GM23338 (cell line): ENCODE data around the gene NRP2.

ENCODE experiments used
- CREB1 ChIP-seq: fragments of 250-450 bp; sonication (Bioruptor Pico); IDR thresholded peaks from 2 replicates; pipeline ENCODE4 v1.5.0; 2020; ENCODE audit warnings: low read depth, mild to moderate bottlenecking, moderate library complexity
- EZH2 ChIP-seq: fragments of 200-600 bp; sonication (generic); IDR thresholded peaks from one replicate; pipeline ENCODE4 v1.8.0; 2017; ENCODE audit warnings: antibody characterized with exemption, mild to moderate bottlenecking, low read depth; ENCODE audit not compliant: unreplicated experiment
- EZH2phosphoT487 ChIP-seq: fragments of 200-600 bp; sonication (generic); IDR thresholded peaks from one replicate; pipeline ENCODE4 v1.8.1; 2018; ENCODE audit warnings: antibody characterized with exemption; ENCODE audit not compliant: unreplicated experiment
- POLR2AphosphoS5 ChIP-seq: IDR thresholded peaks from 2 replicates; pipeline ENCODE4 v1.6.1; 2016; ENCODE audit warnings: antibody characterized with exemption, low read depth
- ZNF114 ChIP-seq: fragments of 250-450 bp; sonication (Bioruptor Pico); IDR thresholded peaks from 2 replicates; pipeline ENCODE4 v1.5.0; 2020; ENCODE audit warnings: mild to moderate bottlenecking, moderate library complexity
- TF ChIP-seq, protein P1 (sequence below), 2 experiments: fragments of 200-600 bp in 1 of 2; sonication (generic) in 1 of 2; conservative IDR thresholded peaks; 2 replicates each; pipeline versions ENCODE4 v1.5.1 to v1.6.1; 2016 to 2017; ENCODE audit warnings: antibody characterized with exemption in 2 of 2, low read depth in 2 of 2, mild to moderate bottlenecking in 2 of 2, moderate library complexity in 1 of 2
- TF ChIP-seq, protein P2 (sequence below): fragments of 250-450 bp; sonication (Bioruptor Pico); IDR thresholded peaks from 2 replicates; pipeline ENCODE4 v1.5.0; 2020; ENCODE audit warnings: mild to moderate bottlenecking, moderate library complexity

DNA sequence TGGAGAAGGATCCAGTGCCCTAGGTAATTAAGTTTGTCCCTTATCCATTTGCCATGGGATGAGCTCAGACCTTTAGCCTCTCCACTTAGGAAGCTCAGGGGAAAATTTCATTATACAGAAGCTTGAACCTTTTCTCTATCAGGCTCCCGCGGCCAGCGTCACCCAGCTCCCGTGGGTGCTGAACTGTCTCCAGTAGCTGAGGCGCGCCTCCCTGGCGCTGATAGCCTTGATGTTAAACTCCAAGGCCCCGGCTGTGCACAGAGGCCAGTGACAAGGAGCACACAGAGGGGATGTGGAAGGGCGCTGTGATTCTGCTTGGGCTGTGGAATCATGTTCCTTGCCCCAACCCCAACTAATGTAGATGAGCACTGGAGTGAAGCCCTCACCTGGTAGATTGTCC is 50.8 kb downstream of the NRP2 start:
- TF ChIP-seq, protein P1, sequence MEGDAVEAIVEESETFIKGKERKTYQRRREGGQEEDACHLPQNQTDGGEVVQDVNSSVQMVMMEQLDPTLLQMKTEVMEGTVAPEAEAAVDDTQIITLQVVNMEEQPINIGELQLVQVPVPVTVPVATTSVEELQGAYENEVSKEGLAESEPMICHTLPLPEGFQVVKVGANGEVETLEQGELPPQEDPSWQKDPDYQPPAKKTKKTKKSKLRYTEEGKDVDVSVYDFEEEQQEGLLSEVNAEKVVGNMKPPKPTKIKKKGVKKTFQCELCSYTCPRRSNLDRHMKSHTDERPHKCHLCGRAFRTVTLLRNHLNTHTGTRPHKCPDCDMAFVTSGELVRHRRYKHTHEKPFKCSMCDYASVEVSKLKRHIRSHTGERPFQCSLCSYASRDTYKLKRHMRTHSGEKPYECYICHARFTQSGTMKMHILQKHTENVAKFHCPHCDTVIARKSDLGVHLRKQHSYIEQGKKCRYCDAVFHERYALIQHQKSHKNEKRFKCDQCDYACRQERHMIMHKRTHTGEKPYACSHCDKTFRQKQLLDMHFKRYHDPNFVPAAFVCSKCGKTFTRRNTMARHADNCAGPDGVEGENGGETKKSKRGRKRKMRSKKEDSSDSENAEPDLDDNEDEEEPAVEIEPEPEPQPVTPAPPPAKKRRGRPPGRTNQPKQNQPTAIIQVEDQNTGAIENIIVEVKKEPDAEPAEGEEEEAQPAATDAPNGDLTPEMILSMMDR (conservative IDR thresholded peaks at IDR 0.05; ENCODE audit: low read depth in 2 of 2): no peak
- no peak for TF ChIP-seq EZH2
- TF ChIP-seq, protein P2, sequence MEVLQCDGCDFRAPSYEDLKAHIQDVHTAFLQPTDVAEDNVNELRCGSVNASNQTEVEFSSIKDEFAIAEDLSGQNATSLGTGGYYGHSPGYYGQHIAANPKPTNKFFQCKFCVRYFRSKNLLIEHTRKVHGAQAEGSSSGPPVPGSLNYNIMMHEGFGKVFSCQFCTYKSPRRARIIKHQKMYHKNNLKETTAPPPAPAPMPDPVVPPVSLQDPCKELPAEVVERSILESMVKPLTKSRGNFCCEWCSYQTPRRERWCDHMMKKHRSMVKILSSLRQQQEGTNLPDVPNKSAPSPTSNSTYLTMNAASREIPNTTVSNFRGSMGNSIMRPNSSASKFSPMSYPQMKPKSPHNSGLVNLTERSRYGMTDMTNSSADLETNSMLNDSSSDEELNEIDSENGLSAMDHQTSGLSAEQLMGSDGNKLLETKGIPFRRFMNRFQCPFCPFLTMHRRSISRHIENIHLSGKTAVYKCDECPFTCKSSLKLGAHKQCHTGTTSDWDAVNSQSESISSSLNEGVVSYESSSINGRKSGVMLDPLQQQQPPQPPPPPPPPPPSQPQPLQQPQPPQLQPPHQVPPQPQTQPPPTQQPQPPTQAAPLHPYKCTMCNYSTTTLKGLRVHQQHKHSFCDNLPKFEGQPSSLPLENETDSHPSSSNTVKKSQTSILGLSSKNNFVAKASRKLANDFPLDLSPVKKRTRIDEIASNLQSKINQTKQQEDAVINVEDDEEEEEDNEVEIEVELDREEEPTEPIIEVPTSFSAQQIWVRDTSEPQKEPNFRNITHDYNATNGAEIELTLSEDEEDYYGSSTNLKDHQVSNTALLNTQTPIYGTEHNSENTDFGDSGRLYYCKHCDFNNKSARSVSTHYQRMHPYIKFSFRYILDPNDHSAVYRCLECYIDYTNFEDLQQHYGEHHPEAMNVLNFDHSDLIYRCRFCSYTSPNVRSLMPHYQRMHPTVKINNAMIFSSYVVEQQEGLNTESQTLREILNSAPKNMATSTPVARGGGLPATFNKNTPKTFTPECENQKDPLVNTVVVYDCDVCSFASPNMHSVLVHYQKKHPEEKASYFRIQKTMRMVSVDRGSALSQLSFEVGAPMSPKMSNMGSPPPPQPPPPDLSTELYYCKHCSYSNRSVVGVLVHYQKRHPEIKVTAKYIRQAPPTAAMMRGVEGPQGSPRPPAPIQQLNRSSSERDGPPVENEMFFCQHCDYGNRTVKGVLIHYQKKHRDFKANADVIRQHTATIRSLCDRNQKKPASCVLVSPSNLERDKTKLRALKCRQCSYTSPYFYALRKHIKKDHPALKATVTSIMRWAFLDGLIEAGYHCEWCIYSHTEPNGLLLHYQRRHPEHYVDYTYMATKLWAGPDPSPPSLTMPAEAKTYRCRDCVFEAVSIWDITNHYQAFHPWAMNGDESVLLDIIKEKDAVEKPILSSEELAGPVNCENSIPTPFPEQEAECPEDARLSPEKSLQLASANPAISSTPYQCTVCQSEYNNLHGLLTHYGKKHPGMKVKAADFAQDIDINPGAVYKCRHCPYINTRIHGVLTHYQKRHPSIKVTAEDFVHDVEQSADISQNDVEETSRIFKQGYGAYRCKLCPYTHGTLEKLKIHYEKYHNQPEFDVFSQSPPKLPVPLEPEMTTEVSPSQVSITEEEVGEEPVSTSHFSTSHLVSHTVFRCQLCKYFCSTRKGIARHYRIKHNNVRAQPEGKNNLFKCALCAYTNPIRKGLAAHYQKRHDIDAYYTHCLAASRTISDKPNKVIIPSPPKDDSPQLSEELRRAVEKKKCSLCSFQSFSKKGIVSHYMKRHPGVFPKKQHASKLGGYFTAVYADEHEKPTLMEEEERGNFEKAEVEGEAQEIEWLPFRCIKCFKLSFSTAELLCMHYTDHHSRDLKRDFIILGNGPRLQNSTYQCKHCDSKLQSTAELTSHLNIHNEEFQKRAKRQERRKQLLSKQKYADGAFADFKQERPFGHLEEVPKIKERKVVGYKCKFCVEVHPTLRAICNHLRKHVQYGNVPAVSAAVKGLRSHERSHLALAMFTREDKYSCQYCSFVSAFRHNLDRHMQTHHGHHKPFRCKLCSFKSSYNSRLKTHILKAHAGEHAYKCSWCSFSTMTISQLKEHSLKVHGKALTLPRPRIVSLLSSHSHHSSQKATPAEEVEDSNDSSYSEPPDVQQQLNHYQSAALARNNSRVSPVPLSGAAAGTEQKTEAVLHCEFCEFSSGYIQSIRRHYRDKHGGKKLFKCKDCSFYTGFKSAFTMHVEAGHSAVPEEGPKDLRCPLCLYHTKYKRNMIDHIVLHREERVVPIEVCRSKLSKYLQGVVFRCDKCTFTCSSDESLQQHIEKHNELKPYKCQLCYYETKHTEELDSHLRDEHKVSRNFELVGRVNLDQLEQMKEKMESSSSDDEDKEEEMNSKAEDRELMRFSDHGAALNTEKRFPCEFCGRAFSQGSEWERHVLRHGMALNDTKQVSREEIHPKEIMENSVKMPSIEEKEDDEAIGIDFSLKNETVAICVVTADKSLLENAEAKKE (CRISPR knock-in tag): no peak
- no peak for TF ChIP-seq CREB1 (CRISPR knock-in tag)
- no peak for TF ChIP-seq POLR2AphosphoS5
- no peak for TF ChIP-seq EZH2phosphoT487
- TF ChIP-seq ZNF114 (CRISPR knock-in tag): no peak
